OCI-LY1 (cell line): ENCODE data around the gene CAMK2A.

Experiments
- H2AFZ ChIP-seq: fragments of 200-600 bp; sonication (generic), shearing (Covaris generic); 2 replicates; pipeline ENCODE4 v1.6.0; 2014; ENCODE audit warnings: antibody characterized with exemption, mild to moderate bottlenecking, low read length
- H3F3A ChIP-seq: fragments of 200-600 bp; sonication (generic), shearing (Covaris generic); 2 replicates; pipeline ENCODE4 v1.6.0; 2014; ENCODE audit warnings: mild to moderate bottlenecking, antibody characterized with exemption, low read length, moderate library complexity; ENCODE audit not compliant: insufficient read depth
- H3K27ac ChIP-seq: fragments of 200-600 bp; sonication (generic); 2 replicates; pipeline ENCODE4 v1.5.1; 2014; ENCODE audit warnings: low read length, mixed run types, mild to moderate bottlenecking, low read depth; ENCODE audit not compliant: poor library complexity, severe bottlenecking
- H3K27me3 ChIP-seq: fragments of 200-600 bp; sonication (generic); 2 replicates; pipeline ENCODE4 v1.6.0; 2014; ENCODE audit warnings: antibody characterized with exemption, mild to moderate bottlenecking, low read length, moderate library complexity; ENCODE audit not compliant: insufficient read depth
- H3K36me3 ChIP-seq: fragments of 200-600 bp; sonication (generic); 2 replicates; pipeline ENCODE4 v1.6.1; 2014; ENCODE audit warnings: mild to moderate bottlenecking, antibody characterized with exemption, low read length, moderate library complexity, mixed read lengths; ENCODE audit not compliant: insufficient read depth
- H3K4me1 ChIP-seq: fragments of 200-600 bp; sonication (generic); 2 replicates; pipeline ENCODE4 v1.5.1; 2014; ENCODE audit warnings: mild to moderate bottlenecking, low read length, moderate library complexity; ENCODE audit not compliant: insufficient read depth, severe bottlenecking
- H3K4me2 ChIP-seq: fragments of 200-600 bp; sonication (generic), shearing (Covaris generic); 2 replicates; pipeline ENCODE4 v1.6.1; 2014; ENCODE audit warnings: low read length
- H3K4me3 ChIP-seq: fragments of 200-600 bp; sonication (generic); 2 replicates; pipeline ENCODE4 v1.5.1; 2014; ENCODE audit warnings: low read length, low read depth, mild to moderate bottlenecking, mixed read lengths; ENCODE audit not compliant: poor library complexity, severe bottlenecking
- H3K79me2 ChIP-seq: fragments of 200-600 bp; shearing (Covaris generic); 2 replicates; pipeline ENCODE4 v1.6.1; 2016; ENCODE audit warnings: mixed run types, low read length, mixed read lengths; ENCODE audit not compliant: insufficient read depth
- H3K9ac ChIP-seq: fragments of 200-600 bp; sonication (generic), shearing (Covaris generic); 2 replicates; pipeline ENCODE4 v1.6.1; 2014; ENCODE audit warnings: mild to moderate bottlenecking, low read length, mixed read lengths
- H3K9me2 ChIP-seq: fragments of 200-600 bp; sonication (generic), shearing (Covaris generic); 2 replicates; pipeline ENCODE4 v1.6.1; 2014; ENCODE audit warnings: low read depth, mild to moderate bottlenecking, low read length, mixed read lengths
- H3K9me3 ChIP-seq: fragments of 200-600 bp; shearing (Covaris generic); 2 replicates; pipeline ENCODE4 v1.6.1; 2014; ENCODE audit warnings: low read length, mixed read lengths
- H4K20me1 ChIP-seq: fragments of 200-600 bp; sonication (generic), shearing (Covaris generic); 2 replicates; pipeline ENCODE4 v1.6.0; 2016; ENCODE audit warnings: mild to moderate bottlenecking, low read length; ENCODE audit not compliant: insufficient read depth
- CTCF ChIP-seq: fragments of 200-600 bp; sonication (generic), shearing (Covaris generic); IDR thresholded peaks from 2 replicates; pipeline ENCODE4 v1.5.1; 2017; ENCODE audit warnings: mild to moderate bottlenecking, antibody characterized with exemption, low read length, moderate library complexity, mixed read lengths
- EZH2 ChIP-seq: fragments of 200-600 bp; sonication (generic), shearing (Covaris generic); IDR thresholded peaks from 2 replicates; pipeline ENCODE4 v1.8.0; 2017; ENCODE audit warnings: borderline replicate concordance, mixed run types, mild to moderate bottlenecking, antibody characterized with exemption, low read length, moderate library complexity, mixed read lengths

The CAMK2A gene

GRCh38 chr5:150320044-150320613, 30.6 kb upstream of the CAMK2A start:
- no peaks in the 10 kb centered on the region for H4K20me1 ChIP-seq
- H3K4me1 ChIP-seq = no peaks in the 10 kb centered on the region
- H3K4me3 ChIP-seq = no peak overlapping the region
- no peaks in the 10 kb centered on the region for H3K36me3 ChIP-seq
- no peak overlapping the region for H3K9ac ChIP-seq
- TF ChIP-seq CTCF = no peak
- no peak for TF ChIP-seq EZH2
- H3F3A ChIP-seq = no peaks in the 10 kb centered on the region
- H3K9me2 ChIP-seq = no peaks in the 10 kb centered on the region
- H3K27me3 ChIP-seq = 0 out of 2 replicates have a peak, but pooled peaks cover 5% of the 10 kb centered on the region
- no peak overlapping the region for H2AFZ ChIP-seq
- H3K79me2 ChIP-seq = no peaks in the 10 kb centered on the region
- H3K27ac ChIP-seq = no peak overlapping the region
- no peak overlapping the region for H3K4me2 ChIP-seq
- no peaks in the 10 kb centered on the region for H3K9me3 ChIP-seq

- no peak overlapping the region for H2AFZ ChIP-seq
- no peaks in the 10 kb centered on the region for H3K9me3 ChIP-seq
- H3K4me2 ChIP-seq = no peak overlapping the region
- no peaks in the 10 kb centered on the region for H4K20me1 ChIP-seq
- no peak overlapping the region for H3K27ac ChIP-seq
- no peaks in the 10 kb centered on the region for H3K36me3 ChIP-seq
- no peaks in the 10 kb centered on the region for H3K79me2 ChIP-seq
- no peak for TF ChIP-seq CTCF
- no peak for TF ChIP-seq EZH2
- no peak overlapping the region for H3K4me3 ChIP-seq
- 0 out of 2 replicates have a peak, but pooled peaks cover 5% of the 10 kb centered on the region for H3K27me3 ChIP-seq
- no peak overlapping the region for H3K9ac ChIP-seq
- H3F3A ChIP-seq = no peaks in the 10 kb centered on the region
- H3K4me1 ChIP-seq = no peaks in the 10 kb centered on the region
- no peaks in the 10 kb centered on the region for H3K9me2 ChIP-seq
Measured at GRCh38 chr5:150319484-150319790, 29.9 kb upstream of the CAMK2A start.

GRCh38 chr5:150318613-150319483, 29.3 kb upstream of the CAMK2A start:
- Histone ChIP-seq H3K79me2 (no peaks in the 10 kb centered on the region), H3K9me3 (no peaks in the 10 kb centered on the region), H3K4me2 (no peak overlapping the region), H3K27me3 (0 out of 2 replicates have a peak, but pooled peaks cover 5% of the 10 kb centered on the region), H3K36me3 (no peaks in the 10 kb centered on the region), H3F3A (no peaks in the 10 kb centered on the region), H3K4me3 (no peak overlapping the region), H2AFZ (no peak overlapping the region), H4K20me1 (no peaks in the 10 kb centered on the region), H3K9ac (no peak overlapping the region), H3K27ac (no peak overlapping the region), H3K4me1 (no peaks in the 10 kb centered on the region), H3K9me2 (no peaks in the 10 kb centered on the region)
- TF ChIP-seq CTCF (no peak), EZH2 (no peak)
